ENCODE measurements around the gene DHX9.

GRCh38 chr1:182888736-182889531 is 49.8 kb downstream of the DHX9 start:
- TF ChIP-seq, protein P1, sequence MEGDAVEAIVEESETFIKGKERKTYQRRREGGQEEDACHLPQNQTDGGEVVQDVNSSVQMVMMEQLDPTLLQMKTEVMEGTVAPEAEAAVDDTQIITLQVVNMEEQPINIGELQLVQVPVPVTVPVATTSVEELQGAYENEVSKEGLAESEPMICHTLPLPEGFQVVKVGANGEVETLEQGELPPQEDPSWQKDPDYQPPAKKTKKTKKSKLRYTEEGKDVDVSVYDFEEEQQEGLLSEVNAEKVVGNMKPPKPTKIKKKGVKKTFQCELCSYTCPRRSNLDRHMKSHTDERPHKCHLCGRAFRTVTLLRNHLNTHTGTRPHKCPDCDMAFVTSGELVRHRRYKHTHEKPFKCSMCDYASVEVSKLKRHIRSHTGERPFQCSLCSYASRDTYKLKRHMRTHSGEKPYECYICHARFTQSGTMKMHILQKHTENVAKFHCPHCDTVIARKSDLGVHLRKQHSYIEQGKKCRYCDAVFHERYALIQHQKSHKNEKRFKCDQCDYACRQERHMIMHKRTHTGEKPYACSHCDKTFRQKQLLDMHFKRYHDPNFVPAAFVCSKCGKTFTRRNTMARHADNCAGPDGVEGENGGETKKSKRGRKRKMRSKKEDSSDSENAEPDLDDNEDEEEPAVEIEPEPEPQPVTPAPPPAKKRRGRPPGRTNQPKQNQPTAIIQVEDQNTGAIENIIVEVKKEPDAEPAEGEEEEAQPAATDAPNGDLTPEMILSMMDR (IDR thresholded peaks at IDR 0.05) = no peak
- no peak for TF ChIP-seq EP300 (IDR thresholded peaks at IDR 0.05)

Measured in tibial nerve (tissue), 4 donors.